ENCODE data around the gene PCAT6. TPM values are rescaled to one million over a fixed set of nuclear protein-coding genes. Genes with fewer than 3 reads are reported as not detected.

The PCAT6 gene
- total RNA-seq, 6 experiments from 2014 or later = 0.49 to 0.86 TPM; not detected in 4

- Histone ChIP-seq H3K4me1 (peaks cover 0 to 9% (median 0%) of the 10 kb centered on the region in 4 donors), H3K4me3 (no peak overlapping the region), H3K27ac (no peak overlapping the region), H3K27me3 (no peaks in the 10 kb centered on the region), H3K36me3 (no peaks in the 10 kb centered on the region), H3K9me3 (no peaks in the 10 kb centered on the region)
- no peak for ATAC-seq
- intact Hi-C loops (cut with DNase I) = no loop called here
- no peak for DNase-seq
- 56% methylated on average over 5 of the region's 15 CpGs for WGBS (ENCODE audit: insufficient coverage, low coverage, low lambda C conversion rate, missing lambda C conversion rate)
- TF ChIP-seq CTCF (IDR thresholded peaks at IDR 0.05) = no peak
- TF ChIP-seq POLR2A (IDR thresholded peaks at IDR 0.05) = no peak
Observed at GRCh38 chr1:202802998-202803932, 7.5 kb upstream of the PCAT6 start.

- no peaks in the 10 kb centered on the region for H3K36me3 ChIP-seq
- no peaks in the 10 kb centered on the region for H3K27me3 ChIP-seq
- no peak overlapping the region for H3K4me3 ChIP-seq
- no peak overlapping the region for H3K27ac ChIP-seq
- DNase-seq (no peak), ATAC-seq (no peak)
- 58% methylated on average over 4 of the region's 4 CpGs for WGBS (ENCODE audit: insufficient coverage, low coverage, low lambda C conversion rate, missing lambda C conversion rate)
- TF ChIP-seq POLR2A (IDR thresholded peaks at IDR 0.05) = no peak
- TF ChIP-seq CTCF (IDR thresholded peaks at IDR 0.05) = no peak
- H3K9me3 ChIP-seq = no peaks in the 10 kb centered on the region
- intact Hi-C loops (cut with DNase I) = no loop called here
- peaks cover 0 to 12% (median 0%) of the 10 kb centered on the region in 4 donors for H3K4me1 ChIP-seq
Observed at GRCh38 chr1:202804126-202804525, 6.6 kb upstream of the PCAT6 start.

DNA sequence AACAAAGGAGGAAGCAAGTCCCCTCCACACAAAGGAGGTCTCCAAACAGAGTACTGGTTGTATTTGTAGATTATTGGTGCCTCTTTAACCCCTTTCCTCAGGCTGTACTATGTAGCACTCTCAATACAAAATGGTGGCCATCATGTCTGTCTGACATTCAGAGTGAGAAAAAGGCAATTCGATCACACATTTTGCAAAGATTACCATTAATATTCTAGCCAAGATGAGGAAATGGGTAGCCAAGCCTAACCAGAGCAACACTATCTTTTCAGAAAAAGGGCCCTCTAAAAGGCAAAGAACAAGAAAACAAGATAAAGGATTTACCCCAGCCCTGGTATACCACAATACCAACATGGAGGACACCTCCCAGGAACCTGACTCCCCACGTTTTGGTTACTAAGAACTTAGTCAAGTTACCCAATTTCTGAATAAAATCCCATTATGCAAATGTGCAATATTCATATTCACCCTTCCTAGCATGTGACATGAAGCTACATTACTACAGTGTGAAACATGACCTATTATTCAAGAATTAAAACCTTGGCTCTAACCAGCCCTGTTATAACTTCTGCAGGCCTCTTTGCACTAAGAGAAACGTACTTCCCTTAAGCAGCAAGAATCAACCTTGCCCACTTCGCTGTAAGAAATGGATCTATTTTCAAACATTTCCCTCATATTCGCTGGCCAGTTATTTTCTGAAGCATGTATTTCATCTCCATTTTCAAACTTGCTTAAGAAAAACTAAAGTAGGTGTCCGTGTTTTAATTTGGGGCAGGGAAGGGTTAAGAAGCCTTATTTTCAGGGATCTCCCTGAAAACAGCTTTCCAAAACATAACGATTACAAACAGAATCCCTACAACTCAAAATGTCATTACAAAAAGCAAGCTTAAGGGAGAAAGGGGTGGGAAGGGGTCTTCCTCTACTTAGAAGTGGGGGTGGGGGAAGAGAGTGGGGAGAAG, 4.6 kb upstream of the PCAT6 start:
- H3K9me3 ChIP-seq = no peaks in the 10 kb centered on the region
- H3K27ac ChIP-seq = peak overlapping the region; percentile 15 to 87 (median 56)
- H3K4me1 ChIP-seq = peaks cover 0 to 14% (median 3%) of the 10 kb centered on the region in 4 donors
- H3K27me3 ChIP-seq = no peaks in the 10 kb centered on the region
- TF ChIP-seq POLR2A (IDR thresholded peaks at IDR 0.05) = no peak
- no peak for TF ChIP-seq CTCF (IDR thresholded peaks at IDR 0.05)
- H3K4me3 ChIP-seq = peak overlapping the region; percentile 77 to 96 (median 95)
- H3K36me3 ChIP-seq = no peaks in the 10 kb centered on the region
- ATAC-seq = no peak
- DNase-seq = no peak
- WGBS (ENCODE audit: insufficient coverage, low coverage, low lambda C conversion rate, missing lambda C conversion rate) = 37% methylated on average over 6 of the region's 7 CpGs
- intact Hi-C loops (cut with DNase I) = no loop called here

DNA sequence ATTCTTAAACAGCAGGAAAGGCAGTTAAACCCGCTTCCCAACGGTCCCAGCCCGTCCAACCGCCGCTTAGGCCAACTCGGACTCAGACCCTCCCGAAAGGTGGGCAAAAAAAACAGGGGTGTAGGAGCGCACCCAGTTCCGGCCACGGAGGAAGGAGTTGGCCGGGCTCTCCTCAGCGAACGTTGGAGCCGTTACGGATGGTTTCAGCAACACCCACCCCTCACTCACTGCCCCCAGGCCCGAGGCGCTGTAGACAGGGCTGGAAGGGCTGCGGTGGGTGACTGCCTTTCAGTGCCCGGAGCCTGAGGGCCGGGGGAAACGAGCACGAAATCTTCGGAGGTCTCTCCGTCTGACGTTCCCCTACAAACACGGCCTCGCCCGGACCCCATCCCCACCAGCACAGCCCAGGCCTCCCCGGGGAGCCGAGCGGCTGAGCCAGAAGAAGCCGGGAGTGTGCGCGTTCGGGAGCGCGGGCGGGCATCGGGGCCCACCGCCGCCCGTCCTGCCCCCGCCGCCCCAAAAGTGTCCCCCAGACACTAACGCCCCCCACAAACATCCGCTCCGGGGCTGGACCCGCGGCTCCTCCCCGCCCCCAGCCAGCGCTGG, 3.8 kb upstream of the PCAT6 start:
- Histone ChIP-seq H3K27me3 (no peaks in the 10 kb centered on the region), H3K27ac (peak overlapping the region; percentile 15 to 87 (median 56)), H3K4me3 (peak overlapping the region; percentile 77 to 96 (median 95)), H3K36me3 (no peaks in the 10 kb centered on the region), H3K4me1 (peaks cover 0 to 18% (median 3%) of the 10 kb centered on the region in 4 donors), H3K9me3 (no peaks in the 10 kb centered on the region)
- TF ChIP-seq POLR2A (IDR thresholded peaks at IDR 0.05) (no peak), CTCF (IDR thresholded peaks at IDR 0.05) (no peak)
- DNase-seq = peak; percentile 29 to 56 (median 53)
- 7% methylated on average over 11 of the region's 51 CpGs for WGBS (ENCODE audit: insufficient coverage, low coverage, low lambda C conversion rate, missing lambda C conversion rate)
- ATAC-seq = peak in 1 of 4 donors; percentile 1
- intact Hi-C loops (cut with DNase I) = no loop called here
